CD1c-positive myeloid dendritic cell (primary cell): Measurements from ENCODE around the gene ABL2.

ENCODE experiments used
- DNase-seq: peaks from one replicate; pipeline ENCODE4 v3.0.0-alpha.2; 2016; ENCODE audit errors: extremely low spot score

The ABL2 gene

DNA sequence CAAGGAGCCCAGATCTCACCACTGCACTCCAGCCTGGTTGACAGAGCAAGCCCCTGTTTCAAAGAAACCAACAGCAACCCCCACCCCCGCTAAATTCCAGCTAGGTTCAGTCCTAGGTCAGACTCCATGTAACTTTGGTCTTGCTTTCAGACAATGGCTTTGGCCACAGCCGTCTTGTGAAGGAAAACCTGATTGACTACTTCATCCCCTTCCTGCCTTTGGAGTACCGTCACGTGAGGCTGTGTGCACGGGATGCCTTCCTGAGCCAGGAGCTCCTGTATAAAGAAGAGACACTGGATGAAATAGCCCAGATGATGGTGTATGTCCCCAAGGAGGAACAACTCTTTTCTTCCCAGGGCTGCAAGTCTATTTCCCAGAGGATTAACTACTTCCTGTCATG lies 134.7 kb downstream of the ABL2 start:
- DNase-seq = no peak

DNA sequence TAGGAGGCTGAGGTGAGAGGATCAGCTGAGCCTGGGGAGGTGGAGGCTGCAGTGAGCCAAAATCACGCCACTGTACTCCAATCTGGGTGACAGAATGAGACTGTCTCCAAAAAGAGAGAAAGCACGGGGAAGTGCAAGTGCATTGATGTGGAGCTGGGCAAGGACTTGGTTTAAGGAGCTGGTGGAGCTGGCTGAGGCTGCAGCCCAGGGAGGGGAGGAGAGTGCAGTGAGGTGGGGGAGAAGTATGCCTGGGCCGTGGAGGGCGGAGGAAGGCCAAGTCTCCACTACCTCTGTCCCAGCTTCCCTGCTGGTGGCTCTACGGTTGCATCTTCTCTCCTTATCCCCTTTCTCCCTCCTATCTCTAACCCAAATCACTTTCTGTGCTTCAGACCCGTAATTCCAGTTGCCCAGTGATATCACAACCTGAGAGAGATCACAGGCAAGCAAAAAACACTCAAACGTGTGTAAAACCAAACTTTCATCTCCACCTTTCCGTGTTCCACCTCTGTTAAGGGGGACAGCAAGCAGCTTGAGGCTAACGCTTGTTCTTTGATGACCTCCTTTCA lies 136.5 kb downstream of the ABL2 start:
- no peak for DNase-seq

DNA sequence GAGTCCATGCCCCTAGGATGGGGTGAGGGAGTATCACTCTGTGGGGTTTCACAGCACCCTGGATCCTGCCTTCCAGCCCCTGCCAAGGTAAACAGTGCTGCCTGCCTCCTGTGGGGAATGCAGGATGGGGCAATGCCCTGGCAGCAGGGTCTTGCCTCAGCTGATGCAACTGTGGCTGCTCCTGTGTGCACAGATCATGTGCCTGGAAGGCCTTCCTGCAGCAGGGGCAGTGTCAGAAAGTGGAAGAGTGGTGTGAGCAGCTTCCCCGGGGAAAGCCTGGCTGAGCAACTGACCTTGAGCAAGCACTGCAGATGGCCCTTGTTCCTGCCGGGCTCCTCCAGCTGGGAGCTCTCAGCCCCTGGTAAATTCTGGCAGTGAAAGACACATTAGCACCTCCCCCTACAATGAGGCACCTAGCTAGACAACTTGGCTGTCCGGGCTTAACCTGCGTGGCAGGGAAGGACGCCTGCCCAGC lies 137.7 kb downstream of the ABL2 start:
- DNase-seq = no peak

DNA sequence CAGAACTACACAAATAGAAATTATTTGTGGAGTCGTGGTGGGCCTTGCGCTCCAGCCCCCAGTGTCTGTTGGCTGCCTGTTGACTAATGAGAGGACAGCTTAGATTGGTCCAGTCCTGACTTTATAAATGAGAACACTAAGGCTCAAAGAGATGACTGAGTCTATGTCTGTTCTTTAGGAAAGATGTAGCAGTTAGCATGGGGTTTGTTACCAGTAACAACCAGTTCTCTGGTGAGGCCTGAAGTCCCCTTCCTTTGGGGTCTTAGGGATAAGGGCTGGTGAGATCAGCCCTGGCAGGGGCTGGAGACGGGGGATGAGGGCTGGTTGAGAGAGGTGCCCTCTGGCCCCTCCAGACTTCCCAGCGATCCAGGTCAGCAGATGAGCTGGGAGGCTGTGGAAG lies 138.6 kb downstream of the ABL2 start:
- no peak for DNase-seq

DNA sequence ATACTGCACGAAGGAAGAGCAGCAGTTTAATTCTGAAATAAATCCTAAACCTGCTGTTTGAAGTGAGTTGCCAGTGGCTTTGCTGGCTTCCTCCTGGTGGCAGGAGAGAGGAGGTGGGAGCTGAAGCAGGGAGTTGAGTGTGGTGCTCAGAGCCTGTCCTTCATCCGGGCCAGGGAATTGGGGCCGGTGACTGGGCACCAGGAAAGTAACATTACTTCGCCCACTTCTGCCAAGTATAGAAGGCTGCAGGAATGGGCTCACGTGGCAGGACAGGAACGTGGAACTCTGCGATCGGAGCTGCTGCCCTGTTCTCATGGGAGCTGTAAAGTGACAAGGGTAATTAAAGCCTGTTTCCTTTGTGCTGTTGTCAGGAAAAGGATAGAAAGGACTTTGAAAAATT lies 139.0 kb downstream of the ABL2 start:
- DNase-seq = no peak

DNA sequence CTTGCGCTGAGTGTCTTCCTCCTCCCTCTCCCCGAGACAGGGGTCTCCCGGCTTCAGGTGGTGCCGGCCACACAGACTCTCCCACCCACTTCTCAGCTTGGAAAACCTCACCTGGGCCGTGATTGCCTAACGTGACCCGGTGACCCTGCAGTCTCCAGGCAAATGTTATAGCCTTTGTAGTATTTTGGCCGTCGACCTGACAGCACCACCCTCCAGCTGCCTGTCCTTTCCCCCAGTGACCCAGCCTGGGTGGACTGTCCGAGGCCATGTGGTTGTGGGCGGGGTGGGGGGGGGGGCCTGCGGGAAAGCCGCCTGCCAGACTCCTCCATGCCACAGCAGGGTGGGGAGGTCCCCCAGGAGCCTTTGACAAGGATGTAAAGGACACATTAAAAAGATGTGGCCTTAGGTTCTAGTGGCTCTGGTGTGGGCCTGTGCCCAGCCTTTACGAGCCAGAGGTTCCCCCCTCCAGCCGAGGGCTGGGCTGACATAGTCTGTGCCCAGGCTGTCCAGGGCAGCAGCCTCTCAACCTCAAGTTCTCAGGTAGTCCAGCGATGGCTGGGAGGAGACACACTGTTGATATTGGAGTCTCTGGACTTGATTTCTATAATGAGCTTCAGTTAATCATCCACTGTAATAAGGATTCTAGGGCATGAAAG lies 139.5 kb downstream of the ABL2 start:
- DNase-seq = no peak

DNA sequence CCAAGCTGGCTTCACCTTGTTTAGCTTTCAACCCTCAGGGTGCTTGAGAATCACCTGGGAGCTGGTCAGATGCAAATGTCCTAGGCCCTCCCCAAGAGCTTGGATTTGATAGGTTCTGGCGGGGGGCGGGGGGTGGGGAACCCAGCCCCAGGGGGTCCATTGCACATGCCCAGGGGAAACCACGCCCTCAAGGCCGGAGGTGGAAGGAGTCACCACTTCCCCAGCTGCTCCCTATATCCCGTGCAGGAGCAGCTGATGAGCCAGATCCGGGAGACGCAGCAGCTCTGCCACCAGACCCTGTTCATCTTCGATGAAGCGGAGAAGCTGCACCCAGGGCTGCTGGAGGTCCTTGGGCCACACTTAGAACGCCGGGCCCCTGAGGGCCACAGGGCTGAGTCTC lies 141.8 kb downstream of the ABL2 start:
- DNase-seq = no peak

DNA sequence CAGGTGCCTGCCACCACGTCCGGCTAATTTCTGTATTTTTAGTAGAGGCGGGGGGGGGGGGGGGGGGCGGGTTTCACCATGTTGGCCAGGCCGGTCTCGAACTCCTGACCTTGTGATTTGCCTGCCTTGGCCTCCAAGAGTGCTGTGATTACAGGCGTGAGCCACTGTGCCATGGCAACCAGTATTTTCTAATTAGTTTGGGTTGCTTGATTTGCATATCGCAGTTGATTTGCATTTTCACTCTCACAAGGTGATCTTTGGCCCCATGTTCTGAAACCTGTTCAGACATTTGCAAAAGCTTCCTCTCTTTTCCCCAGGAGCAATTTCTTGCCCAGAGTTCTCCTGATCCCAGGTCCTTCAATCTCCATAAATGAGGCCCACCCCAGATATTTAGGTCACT lies 145.9 kb downstream of the ABL2 start:
- DNase-seq = no peak

DNA sequence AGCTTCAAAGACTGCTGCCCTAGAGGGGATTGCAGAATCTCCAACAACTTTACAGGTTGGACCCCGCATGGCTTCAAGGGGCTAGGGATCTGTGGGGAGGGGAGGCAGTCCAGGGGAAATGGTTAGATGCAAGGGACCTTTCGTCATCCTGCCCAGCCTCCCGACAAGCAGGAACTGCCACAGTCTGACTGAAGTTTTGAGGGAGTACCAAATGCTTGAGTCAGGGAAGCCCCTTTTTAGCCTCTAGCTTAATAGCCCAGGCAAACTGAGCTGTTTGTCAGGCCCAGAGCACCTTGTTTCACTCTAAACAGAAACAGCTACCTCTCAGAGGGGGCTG lies 146.5 kb downstream of the ABL2 start:
- peak; percentile 57 for DNase-seq

DNA sequence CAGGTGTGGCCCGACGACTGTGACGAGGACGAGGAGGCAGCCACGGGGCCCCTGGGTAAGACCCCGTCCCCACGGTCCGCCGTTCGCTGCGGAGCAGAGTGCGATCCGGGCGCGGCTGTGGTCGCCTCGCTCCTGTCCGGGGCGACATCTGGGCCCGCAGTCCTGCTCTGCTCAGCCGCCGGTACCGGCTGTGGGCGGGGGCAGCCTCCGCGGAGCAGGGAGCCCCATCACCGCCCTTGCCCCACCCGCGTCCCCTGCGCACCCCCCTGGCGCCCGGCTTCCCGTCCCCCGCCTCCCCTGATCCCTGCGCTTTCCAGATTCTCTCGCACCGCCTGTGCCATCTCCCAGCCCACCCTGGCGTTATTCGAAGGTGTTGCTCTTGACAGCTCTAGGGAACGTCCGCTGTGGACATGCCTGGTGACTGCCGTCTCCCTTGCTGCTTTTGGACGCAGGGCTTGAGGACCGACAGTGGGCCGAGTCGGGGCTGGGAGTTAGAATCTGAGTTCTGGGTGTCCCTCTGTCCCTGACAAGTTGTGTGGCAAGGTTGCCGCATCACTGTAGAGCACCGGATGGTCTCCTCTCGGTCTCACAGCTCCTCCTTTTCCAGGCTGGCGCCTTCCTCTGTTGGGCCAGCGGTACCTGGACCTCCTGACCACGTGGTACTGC lies 147.0 kb downstream of the ABL2 start:
- DNase-seq = peak; percentile 24

DNA sequence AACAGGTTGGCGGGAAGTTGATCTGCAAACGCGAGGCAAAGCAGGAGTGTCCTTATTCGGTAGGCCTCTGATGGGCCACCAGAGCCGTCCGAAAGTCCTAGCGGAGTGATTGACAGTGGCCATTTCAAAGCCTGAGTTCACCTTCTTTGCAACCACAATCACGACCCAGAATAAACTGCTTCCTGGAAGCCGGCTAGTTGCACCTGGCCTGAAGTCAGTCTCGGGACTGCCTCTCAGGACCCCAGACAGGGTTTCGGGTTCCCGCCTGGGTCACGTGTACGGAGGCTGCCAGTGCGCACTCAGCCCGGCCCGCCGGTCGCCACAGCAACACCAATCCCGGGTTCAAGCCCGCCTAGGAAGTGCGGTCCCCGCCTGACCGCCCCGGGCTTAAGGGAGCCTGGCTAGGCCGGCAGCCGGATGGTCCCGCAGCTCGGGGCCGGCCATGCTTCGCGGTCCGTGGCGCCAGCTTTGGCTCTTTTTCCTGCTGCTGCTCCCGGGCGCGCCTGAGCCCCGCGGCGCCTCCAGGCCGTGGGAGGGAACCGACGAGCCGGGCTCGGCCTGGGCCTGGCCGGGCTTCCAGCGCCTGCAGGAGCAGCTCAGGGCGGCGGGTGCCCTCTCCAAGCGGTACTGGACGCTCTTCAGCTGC lies 147.7 kb downstream of the ABL2 start, which contains the start of gene TOR3A:
Gene TOR3A, plus strand, starts transcription at position 384 of the 646 bp plus-strand sequence. Its CDS starts 59 bp downstream, at position 443.
- DNase-seq = peak; percentile 67

DNA sequence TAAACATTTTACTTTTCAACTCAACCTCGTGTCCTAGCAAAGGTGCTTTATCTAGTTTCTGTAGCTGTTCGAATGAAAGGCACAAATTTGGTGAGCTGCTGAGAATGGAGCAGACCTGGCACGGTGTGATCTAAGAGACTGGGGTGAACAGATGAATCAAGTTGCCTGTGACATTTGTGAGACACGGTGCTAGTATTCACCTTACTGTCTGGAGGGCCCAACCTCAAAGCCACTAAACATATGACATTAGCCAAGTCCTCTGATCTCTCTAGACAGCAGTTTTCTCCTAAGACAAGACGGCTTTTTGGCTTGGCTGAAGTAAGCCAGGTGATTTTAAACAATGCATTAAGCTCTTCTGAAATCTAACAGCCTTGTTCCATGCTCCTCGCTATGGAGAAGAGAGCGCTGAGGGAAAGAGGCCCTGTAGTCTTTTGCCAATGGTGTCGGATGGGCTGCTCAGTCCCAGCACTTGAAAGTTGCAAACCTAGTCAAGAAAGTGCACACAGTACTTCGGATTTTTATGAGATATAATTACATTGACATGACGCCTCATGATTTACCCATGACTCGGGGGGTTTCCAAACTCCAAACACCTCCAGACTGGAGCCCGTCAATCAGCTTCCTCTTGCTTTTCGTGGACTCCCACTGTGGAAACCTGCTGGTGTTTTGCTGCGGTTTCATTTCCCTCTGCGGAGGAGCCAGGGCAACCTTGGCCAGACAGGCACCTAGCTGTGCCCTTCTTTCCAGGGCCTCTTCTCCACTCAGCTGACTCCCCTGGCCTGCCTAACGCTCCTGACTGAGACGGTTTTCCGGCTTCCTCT lies 148.4 kb downstream of the ABL2 start:
- peak; percentile 87 for DNase-seq

DNA sequence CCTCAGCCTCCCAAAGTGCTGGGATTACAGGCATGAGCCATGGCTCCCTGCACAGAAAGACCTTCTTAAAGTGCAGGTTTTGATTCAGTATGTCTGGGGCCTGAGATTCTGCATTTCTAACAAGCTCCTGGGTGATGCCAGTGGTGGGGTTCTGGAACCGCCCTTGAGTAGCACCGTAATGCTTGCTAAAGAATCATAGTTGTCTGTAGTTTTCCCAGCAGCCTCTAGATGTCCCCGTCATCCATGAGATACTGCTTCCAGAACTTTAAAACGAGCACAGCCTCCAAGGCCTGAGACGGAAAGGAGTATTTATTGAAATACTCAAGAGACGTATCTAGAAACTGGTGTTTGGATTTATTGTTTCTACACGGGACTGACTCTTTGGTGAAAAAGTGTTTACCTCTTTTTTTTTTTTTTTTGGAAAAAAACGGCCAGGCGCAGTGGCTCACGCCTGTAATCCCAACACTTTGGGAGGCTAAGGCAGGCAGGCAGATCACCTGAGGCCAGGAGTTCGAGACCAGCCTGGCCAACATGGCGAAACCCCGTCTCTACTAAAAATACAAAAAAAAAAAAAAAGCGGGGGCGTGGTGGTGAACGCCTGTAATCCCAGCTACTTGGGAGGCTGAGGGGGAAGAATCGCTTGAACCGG lies 150.2 kb downstream of the ABL2 start:
- DNase-seq = peak; percentile 82

DNA sequence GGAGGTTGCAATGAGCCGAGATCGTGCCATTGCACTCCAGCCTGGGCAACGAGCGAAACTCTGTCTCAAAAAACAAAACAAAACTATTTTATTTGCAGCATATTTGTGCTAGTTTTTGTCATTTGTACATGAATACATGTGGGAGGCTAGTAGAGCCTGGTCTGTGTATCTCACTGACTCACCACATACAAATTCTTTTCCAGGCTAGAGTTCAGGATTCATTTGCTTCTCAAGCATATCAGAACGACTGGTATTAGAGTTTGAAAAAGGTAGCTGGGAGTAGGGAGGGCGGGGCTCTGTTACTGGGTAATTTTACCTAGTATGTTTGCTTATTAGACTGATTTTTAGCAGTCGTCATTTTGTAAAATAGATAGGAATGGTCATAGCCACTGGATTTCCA lies 152.1 kb downstream of the ABL2 start:
- no peak for DNase-seq

DNA sequence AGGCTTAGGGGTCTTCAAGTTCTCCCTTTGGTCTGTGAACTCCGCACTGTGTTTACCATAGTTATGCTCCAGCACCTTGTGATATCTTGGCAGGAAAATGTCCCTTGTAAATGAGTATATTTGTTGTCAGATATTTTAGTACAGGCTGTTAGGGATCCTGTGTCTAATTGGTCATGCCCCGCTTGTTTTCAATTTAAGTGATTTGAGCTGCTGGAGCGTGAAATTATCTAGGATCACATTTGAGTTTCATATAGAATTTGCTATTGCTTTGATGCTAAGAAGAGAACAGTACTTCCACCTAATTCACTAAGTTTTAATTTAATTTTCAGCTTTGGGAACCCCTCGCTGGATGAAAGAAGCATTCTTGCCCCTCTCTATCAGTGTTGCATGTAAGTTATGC lies 163.0 kb downstream of the ABL2 start:
- no peak for DNase-seq

DNA sequence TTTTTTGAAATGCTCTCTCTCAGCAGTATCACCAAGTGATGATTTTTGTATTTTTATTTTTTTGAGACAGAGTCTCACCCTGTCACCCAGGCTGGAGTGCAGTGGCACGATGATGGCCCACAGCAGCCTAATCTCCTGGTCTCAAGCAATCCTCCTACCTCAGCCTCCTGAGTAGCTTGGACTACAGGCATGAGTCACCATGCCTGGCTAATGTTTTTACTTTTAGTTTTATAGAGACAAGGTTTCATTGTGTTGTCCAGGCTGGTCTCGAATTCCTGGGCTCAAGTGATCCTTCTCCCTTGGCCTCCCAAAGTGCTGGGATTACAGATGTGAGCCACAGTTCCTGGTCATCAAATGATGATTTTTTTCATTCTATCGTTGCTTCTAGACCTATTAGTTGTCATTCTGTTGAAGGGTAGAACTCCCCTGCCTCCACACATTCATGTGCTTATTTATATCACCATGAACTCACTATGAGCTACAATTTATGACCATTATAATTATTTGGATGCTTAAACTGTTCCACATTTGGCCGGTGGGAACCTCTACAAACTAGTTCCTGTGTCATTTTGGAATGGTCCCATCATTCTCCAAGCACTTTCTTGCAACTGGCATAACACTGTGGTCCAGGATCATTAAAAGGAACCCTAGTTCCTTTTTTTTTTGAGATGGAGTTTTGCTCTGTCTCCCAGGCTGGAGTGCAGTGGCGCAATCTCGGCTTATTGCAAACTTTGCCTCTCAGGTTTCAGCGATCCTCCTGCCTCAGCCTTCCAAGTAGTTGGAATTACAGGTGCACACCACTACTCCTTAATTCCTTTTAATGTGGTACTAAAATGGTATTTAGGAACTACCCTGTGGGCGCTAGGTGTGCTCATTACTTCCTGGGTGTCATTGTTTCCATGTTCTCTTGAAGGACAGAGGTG lies 167.9 kb downstream of the ABL2 start:
- DNase-seq = no peak

DNA sequence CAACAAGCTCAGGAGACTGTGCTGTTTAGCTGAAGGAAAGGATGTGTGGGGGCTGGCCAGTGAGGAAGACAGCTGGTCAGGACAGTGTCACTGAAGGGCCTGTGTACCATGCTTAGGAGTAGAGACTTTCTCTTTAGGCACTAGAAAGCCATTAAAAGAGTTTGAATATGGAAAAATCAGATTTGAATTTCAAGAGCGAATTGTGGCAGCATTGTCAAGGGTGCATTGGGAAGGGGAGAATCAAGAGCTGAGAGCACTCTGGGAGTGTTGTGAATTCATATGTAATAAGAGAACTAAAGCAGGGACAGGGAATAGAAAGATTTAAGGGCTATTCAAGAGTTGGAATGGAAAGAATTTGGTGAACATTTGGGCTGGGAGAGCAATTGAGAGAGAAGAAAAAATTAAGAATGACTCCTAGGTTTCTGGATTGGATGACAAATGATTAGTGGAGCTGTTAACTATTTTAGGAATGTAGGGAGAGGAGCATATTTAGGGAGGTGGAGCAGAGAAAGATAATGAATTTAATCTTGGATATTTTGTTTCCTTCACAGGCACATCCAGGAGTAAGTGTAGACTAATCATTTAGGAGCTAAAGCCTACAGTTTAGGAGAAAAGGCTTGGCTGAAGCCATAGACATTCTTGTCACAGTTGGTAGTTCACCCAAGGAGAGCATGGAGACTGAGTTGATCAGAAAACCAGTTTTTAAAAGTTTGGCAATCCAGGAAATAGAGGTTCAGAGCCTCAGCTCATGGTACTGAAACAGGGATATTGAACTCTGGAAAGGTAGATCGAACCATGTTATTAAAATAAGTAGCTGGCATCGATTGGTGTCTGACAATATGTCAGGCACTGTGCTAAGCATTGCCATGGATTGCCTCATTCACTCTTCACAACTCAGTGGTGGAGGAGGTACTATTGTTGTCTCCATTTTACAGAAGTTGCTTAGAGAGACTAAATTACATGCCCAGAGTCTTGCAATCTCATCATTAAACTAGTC lies 170.7 kb downstream of the ABL2 start:
- DNase-seq = no peak

DNA sequence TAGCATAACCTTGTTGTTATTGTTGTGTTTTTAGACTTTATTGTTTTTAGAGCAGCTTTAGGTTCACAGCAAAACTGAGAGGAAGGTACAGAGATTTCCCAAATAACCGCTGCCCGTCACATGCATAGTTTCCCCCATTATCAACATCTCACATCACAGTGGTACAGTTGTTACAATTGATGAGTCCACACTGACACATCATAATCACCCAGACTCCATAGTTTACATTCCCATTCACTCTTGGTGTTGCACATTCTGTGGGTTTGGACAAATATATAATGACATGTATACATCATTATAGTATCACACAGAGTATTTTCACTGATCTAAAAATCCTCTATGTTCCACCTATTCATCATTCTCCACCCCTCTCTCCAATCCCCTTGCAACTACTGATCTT lies 173.5 kb downstream of the ABL2 start:
- no peak for DNase-seq

DNA sequence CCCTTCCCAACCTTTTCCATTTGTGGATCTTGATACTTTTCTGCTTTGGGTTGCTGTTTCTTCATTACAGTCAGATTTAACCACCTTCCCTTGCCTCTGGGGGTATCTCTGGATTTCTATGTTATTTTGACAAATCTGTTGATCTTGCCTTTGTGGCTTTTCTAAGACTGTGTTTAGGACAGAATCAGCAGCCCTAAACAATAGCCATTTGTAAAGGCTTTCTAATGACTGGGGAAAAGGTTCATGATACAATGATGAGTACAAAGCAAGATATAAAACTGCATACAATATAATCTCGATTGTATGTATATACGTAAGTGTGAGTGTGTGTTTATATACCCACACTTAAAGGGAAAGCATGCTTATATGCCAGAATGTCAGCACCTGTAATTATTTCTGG lies 176.0 kb downstream of the ABL2 start:
- DNase-seq = no peak
